ENCODE measurements around the gene ELMO1. TPM values are rescaled to one million over a fixed set of nuclear protein-coding genes. Genes with fewer than 3 reads are reported as not detected.

ELMO1 gene
- total and polyA plus RNA-seq, 12 donors: 7.5 to 46.8 (median 14.9) TPM

- 87 to 94% (median 91%) methylated on average over 3 of the region's 3 CpGs for WGBS, 4 donors
- Histone ChIP-seq H3K4me3 (no peak overlapping the region), H3K9me3 (replicated peaks in 1 of 3) (no peaks in the 10 kb centered on the region), H3K27me3 (no peaks in the 10 kb centered on the region), H3K4me1 (replicated peaks in 1 of 2) (no peaks in the 10 kb centered on the region), H3K27ac (no peak overlapping the region), H3K36me3 (replicated peaks in 1 of 2) (no peaks in the 10 kb centered on the region)
- intact Hi-C loops (cut with DNase I): no loop called here
- TF ChIP-seq POLR2A (IDR thresholded peaks at IDR 0.05) (no peak), CTCF (IDR thresholded peaks at IDR 0.05) (no peak)
- no peak for DNase-seq
These were observed 139.2 kb downstream of the ELMO1 start for GRCh38 chr7:37309493-37309892.

DNA sequence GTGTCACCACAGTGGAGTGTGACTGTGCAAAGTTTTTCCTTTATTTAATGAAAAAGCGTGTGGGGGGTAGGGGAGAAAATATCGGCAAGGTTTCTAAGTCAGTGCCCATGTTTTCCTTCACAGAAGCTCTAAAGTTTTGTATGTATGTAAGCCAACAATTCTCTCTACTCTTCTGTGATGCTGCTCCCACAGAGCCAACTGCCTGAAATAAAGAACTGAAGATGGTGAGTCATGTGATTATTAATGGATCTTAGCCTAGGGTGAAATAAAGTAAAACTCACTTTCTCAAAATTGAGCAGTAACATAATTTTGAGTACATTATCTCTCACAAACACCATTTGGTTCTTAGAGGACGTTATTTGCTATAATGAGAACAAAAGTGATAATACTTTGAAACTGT is 143.7 kb downstream of the ELMO1 start:
- Histone ChIP-seq H3K9me3 (replicated peaks in 1 of 3) (no peaks in the 10 kb centered on the region), H3K36me3 (replicated peaks in 1 of 2) (no peaks in the 10 kb centered on the region), H3K4me3 (no peak overlapping the region), H3K4me1 (replicated peaks in 1 of 2) (peaks cover 0 to 4% of the 10 kb centered on the region in 2 donors), H3K27me3 (no peaks in the 10 kb centered on the region), H3K27ac (no peak overlapping the region)
- 71 to 82% (median 80%) methylated on average over 3 of the region's 3 CpGs for WGBS, 4 donors
- TF ChIP-seq POLR2A (IDR thresholded peaks at IDR 0.05): no peak
- no peak for TF ChIP-seq CTCF (IDR thresholded peaks at IDR 0.05)
- no peak for DNase-seq
- intact Hi-C loops (cut with DNase I): no loop called here

DNA sequence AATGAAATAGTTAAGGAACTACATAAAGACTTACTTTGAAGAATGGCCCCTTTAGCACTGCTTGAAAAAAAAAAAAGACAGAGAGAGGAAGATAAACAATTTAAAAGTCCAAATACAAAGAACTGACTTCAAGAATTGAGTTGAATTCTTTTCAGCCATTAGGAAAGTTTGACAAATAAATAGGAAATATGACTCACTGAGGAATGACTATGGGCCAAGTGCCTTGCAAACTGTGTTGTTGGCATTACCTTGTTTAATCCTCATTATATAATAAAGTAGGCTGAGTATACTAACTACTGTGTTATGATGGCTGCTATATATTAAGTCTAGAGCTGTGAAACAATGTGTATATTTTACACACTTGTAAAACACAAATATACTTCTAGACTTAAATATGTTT is 151.1 kb downstream of the ELMO1 start:
- no peaks in the 10 kb centered on the region for H3K4me1 ChIP-seq (replicated peaks in 1 of 2)
- intact Hi-C loops (cut with DNase I): no loop called here

DNA sequence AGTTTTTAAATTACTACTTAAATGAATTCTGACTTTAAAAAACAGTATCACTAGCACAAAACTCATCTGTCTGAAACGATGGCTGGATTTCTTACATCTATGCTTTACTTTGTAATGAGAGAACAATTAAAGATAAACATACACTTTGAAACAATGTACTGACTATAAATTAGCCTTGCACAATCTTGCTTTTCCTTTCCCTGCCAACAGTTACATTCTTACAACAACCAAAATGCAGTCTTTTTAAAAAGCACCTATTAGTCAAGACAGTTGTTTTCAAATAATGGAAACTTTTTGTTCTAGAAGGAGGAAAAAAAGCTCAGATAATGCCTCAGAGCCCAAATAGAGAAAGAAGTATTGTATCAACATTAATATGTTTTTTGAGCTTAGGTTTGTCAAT is 153.3 kb downstream of the ELMO1 start:
- TF ChIP-seq CTCF (IDR thresholded peaks at IDR 0.05) (no peak), POLR2A (IDR thresholded peaks at IDR 0.05) (no peak)
- Histone ChIP-seq H3K4me1 (replicated peaks in 1 of 2) (no peaks in the 10 kb centered on the region), H3K27ac (no peak overlapping the region), H3K9me3 (replicated peaks in 1 of 3) (no peaks in the 10 kb centered on the region), H3K36me3 (replicated peaks in 1 of 2) (no peaks in the 10 kb centered on the region), H3K4me3 (no peak overlapping the region), H3K27me3 (no peaks in the 10 kb centered on the region)
- WGBS, 4 donors: 50 to 66% (median 58%) methylated on average over 1 of the region's 1 CpG
- DNase-seq: no peak
- intact Hi-C loops (cut with DNase I): no loop called here

More for the DNA sequence above, 151.1 kb downstream of the ELMO1 start:
- Histone ChIP-seq H3K4me3 (no peak overlapping the region), H3K36me3 (replicated peaks in 1 of 2) (no peaks in the 10 kb centered on the region), H3K27me3 (no peaks in the 10 kb centered on the region), H3K9me3 (replicated peaks in 1 of 3) (no peaks in the 10 kb centered on the region), H3K27ac (no peak overlapping the region)
- TF ChIP-seq POLR2A (IDR thresholded peaks at IDR 0.05): no peak
- TF ChIP-seq CTCF (IDR thresholded peaks at IDR 0.05): no peak
- DNase-seq: no peak

Data from adrenal gland (tissue), 12 donors.